SK-N-MC (cell line): ENCODE measurements around the gene NNAT.
A peak's percentile ranks its signal among the peaks of the same experiment; 100 is the strongest.

Experiments
- DNase-seq: peaks from one replicate; pipeline ENCODE4 v3.0.0-alpha.2; 2011; ENCODE audit warnings: low read depth, low spot score
- H3K27ac ChIP-seq: fragments of 200-600 bp; sonication (generic); 2 replicates; pipeline ENCODE4 v1.5.1; 2016; ENCODE audit warnings: mixed run types
- H3K36me3 ChIP-seq: fragments of 200-600 bp; sonication (generic); 2 replicates; pipeline ENCODE4 v1.6.1; 2017; ENCODE audit warnings: antibody characterized with exemption, low read length, mixed read lengths; ENCODE audit not compliant: insufficient read depth
- H3K4me3 ChIP-seq: fragments of 200-600 bp; sonication (generic); 2 replicates; pipeline ENCODE4 v1.5.1; 2016
- H3K9ac ChIP-seq: fragments of 200-600 bp; sonication (generic); 2 replicates; pipeline ENCODE4 v1.8.0; 2017; ENCODE audit warnings: mixed run types, mixed read lengths; ENCODE audit not compliant: insufficient read length
- H3K9me3 ChIP-seq: fragments of 200-600 bp; sonication (generic); 2 replicates; pipeline ENCODE4 v1.6.1; 2017; ENCODE audit warnings: low read depth, mild to moderate bottlenecking, antibody characterized with exemption, low read length, moderate library complexity, mixed read lengths
- EZH2 ChIP-seq: fragments of 200-600 bp; sonication (generic); IDR thresholded peaks from one replicate; pipeline ENCODE4 v1.6.1; 2017; ENCODE audit warnings: antibody characterized with exemption
- FOXP2 ChIP-seq: optimal IDR thresholded peaks from 2 replicates; pipeline ENCODE3; 2011; ENCODE audit warnings: mild to moderate bottlenecking, moderate library complexity; ENCODE audit not compliant: insufficient read depth; ENCODE audit errors: extremely low read length, control extremely low read depth
- POLR2AphosphoS5 ChIP-seq: IDR thresholded peaks from 2 replicates; pipeline ENCODE4 v1.6.1; 2012; ENCODE audit warnings: mild to moderate bottlenecking, low read depth, low read length, borderline replicate concordance

The NNAT gene

DNA sequence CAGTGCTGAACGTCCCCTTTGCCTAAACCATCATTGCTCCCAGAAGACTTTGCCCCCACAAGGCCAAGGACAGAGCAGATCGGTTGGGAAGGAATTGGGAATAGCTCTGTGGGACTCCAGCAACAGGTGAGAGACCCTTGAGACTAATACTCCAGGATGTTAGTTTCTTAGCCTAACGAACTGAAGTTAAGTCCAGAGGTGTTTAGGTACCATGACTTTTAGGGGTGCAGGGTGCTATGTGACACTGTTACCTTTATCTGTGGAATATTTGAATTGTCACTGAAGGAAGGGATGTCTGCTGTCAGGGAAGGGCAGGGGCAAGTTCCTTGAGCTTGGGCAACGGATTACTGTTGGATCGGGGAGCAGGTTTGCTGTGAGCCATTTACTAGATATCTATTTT is 4.8 kb downstream of the NNAT start:
- DNase-seq, result no peak
- no peaks in the 10 kb centered on the region for H3K9me3 ChIP-seq
- H3K4me3 ChIP-seq, result peak overlapping the region; percentile 87
- no peaks in the 10 kb centered on the region for H3K36me3 ChIP-seq
- no peak overlapping the region for H3K27ac ChIP-seq
- no peak for TF ChIP-seq FOXP2
- TF ChIP-seq EZH2, result no peak
- no peak for TF ChIP-seq POLR2AphosphoS5
- no peak overlapping the region for H3K9ac ChIP-seq

- Histone ChIP-seq H3K4me3 (peak overlapping the region; percentile 87), H3K27ac (peak overlapping the region; percentile 48; the same call in 1 of the 2 replicates), H3K36me3 (no peaks in the 10 kb centered on the region), H3K9me3 (no peaks in the 10 kb centered on the region), H3K9ac (peak overlapping the region; percentile 98)
- DNase-seq, result peak; percentile 40
- TF ChIP-seq EZH2, result no peak
- no peak for TF ChIP-seq POLR2AphosphoS5
- no peak for TF ChIP-seq FOXP2
These were observed 5.3 kb downstream of the NNAT start for GRCh38 chr20:37526238-37526838.

DNA sequence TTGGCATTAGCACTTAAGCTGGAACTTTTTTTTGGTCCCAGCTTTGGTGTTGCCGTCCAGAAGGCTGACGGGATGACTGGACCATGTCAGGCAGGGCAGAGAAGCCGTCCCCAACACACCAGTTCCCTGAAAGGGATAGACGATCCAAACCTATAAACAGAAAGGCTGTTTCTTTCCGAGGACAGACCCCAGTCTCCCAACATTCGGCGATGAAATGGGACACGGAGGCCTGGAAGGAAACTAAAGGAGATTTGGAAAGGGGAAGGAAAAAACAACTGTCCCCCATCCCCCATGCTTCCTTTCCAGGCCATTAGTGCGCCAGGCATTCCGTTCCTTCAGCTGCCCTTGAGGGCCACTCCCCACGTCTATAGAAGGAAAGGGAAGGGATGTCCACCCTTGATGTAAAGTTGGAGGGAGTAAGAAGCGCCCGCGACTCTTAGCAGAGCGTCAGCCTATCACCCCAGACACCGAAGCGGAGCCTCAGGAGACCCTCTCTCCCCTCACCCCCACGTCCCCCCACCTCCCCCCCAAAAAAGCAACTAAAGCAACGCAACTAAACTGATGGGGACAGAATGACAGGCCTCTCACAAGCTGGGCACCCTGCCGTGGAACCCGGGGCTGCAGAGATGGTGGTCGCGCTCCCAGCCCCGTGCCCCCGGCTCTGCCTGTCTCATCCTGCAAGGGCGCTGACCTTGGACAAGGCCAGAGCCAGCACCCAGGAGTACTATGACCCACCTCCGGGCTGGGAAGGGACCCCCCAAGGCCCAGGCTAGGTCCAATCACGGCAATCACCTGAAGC is 6.0 kb downstream of the NNAT start:
- no peaks in the 10 kb centered on the region for H3K36me3 ChIP-seq
- peak overlapping the region; percentile 98 for H3K9ac ChIP-seq
- peak overlapping the region; percentile 87 for H3K4me3 ChIP-seq
- DNase-seq, result no peak
- peak overlapping the region; percentile 48; the same call in 1 of the 2 replicates for H3K27ac ChIP-seq
- TF ChIP-seq POLR2AphosphoS5, result no peak
- H3K9me3 ChIP-seq, result no peaks in the 10 kb centered on the region

- H3K9ac ChIP-seq, result peak within 1 kb of the TSS; percentile 98
- no peaks in the 10 kb centered on the region for H3K9me3 ChIP-seq
- H3K4me3 ChIP-seq, result peak within 1 kb of the TSS; percentile 87
- peak; percentile 70 for DNase-seq
- H3K36me3 ChIP-seq, result no peaks in the 10 kb centered on the region
- TF ChIP-seq POLR2AphosphoS5 (peak; percentile 87), FOXP2 (no peak)
- H3K27ac ChIP-seq, result peak within 1 kb of the TSS; percentile 98
These were observed 6.8 kb downstream of the NNAT start, which contains the start of gene BLCAP for GRCh38 chr20:37527638-37528445. TSS of gene BLCAP (minus strand) at chr20:37527876. CDS start at chr20:37519174, 8,702 bp downstream.

GRCh38 chr20:37528446-37529213 is 7.6 kb downstream of the NNAT start:
- H3K9ac ChIP-seq, result peak overlapping the region; percentile 98
- no peaks in the 10 kb centered on the region for H3K36me3 ChIP-seq
- DNase-seq, result no peak
- no peaks in the 10 kb centered on the region for H3K9me3 ChIP-seq
- peak overlapping the region; percentile 98 for H3K27ac ChIP-seq
- H3K4me3 ChIP-seq, result peak overlapping the region; percentile 87
- no peak for TF ChIP-seq EZH2
- no peak for TF ChIP-seq POLR2AphosphoS5
- TF ChIP-seq FOXP2, result no peak

DNA sequence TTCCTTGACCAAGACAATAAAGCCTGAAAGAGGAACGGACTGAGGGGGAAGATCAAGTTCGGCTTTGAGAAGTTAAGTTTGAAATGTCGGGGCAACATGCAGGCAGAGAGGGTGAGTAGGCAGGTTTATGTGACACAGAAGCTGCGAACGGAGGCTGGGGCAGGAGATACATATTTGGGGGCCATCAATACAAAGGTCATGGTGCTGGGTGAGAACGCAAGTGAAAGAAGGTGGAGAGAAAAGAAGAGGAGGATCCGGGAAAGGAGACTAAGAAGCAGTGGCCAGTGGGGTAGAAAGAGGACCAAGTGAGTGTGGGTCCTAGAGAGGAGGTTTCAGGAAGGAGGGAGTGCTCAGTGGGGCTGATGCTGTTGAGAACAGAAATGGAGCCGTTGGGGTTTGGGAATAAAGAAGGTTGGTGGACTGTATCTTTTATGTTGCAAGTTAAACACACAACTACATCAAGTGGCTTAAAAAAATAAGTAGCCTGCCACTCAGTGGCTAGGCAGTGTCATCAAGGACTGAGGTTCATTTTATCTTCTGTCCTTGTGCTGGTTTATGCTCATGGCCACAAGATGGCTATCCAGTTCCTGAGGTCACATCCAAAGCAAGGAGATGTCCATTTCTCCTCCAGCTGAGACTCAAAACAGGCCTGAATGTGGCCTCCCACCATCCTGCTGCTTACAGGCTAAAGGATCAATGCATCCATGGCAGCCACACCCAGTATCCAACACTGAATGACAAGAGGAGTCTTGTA is 8.3 kb downstream of the NNAT start:
- TF ChIP-seq EZH2, result no peak
- TF ChIP-seq POLR2AphosphoS5, result no peak
- TF ChIP-seq FOXP2, result no peak
- Histone ChIP-seq H3K4me3 (no peak overlapping the region), H3K9ac (no peak overlapping the region), H3K9me3 (no peaks in the 10 kb centered on the region), H3K36me3 (no peaks in the 10 kb centered on the region), H3K27ac (no peak overlapping the region)
- no peak for DNase-seq

GRCh38 chr20:37529968-37530600 is 9.0 kb downstream of the NNAT start:
- no peaks in the 10 kb centered on the region for H3K36me3 ChIP-seq
- no peak for DNase-seq
- H3K9me3 ChIP-seq, result no peaks in the 10 kb centered on the region
- no peak overlapping the region for H3K27ac ChIP-seq
- no peak for TF ChIP-seq EZH2
- no peak for TF ChIP-seq FOXP2
- TF ChIP-seq POLR2AphosphoS5, result no peak
- no peak overlapping the region for H3K9ac ChIP-seq
- H3K4me3 ChIP-seq, result no peak overlapping the region
